Mammary epithelial cell (primary cell): ENCODE results near the gene BATF.

Source experiments
- EZH2 ChIP-seq: IDR thresholded peaks from 2 replicates; pipeline ENCODE4 v1.6.1; 2012; ENCODE audit warnings: low read length, inconsistent platforms, borderline replicate concordance
- TF ChIP-seq, protein P1 (sequence below), 2 donors: IDR thresholded peaks in 1 of 2; conservative IDR thresholded peaks in 1 of 2; 2 replicates each; pipeline ENCODE4 v1.5.1; 2011 to 2012; ENCODE audit warnings: inconsistent platforms in 2 of 2, low read length in 2 of 2, mild to moderate bottlenecking in 2 of 2, control low read depth in 1 of 2, low read depth in 1 of 2; ENCODE audit not compliant: insufficient read depth in 1 of 2; ENCODE audit errors: extremely low read depth in 1 of 2

DNA sequence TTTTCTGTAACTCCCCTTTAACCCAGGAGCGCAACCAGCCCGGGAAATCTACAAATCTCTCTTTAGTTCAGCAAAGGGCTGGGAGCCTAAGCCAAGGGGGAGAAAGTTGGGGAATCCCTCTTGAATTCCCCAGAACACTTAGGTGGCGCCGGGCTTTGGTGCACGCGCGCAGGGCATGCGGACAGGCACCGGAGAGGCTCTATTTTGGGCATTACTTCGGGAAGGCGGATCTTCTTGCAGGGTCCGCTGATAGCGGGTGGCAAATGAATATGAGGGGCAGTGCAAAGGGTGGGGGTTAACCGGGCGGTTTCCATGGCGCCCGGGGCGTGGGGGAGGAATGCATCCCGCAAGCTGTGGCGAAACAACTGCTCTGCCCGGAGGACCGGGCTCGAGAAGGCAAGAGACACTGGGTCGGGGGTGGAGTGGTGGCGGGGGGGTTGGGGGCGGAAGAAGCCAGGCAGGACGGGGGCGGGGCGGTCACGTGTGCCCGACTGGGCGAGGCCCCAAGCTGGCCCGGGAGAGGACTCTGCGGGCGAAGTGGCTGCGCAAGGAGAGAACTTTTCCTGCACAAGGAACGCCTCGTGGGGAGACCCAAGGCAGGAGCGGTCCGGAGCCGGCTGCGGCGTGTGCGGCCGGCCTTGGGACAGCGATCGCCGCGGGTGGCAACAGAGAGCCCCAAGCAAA is 56.0 kb downstream of the BATF start, which contains the start of gene FLVCR2:
- TF ChIP-seq, protein P1, sequence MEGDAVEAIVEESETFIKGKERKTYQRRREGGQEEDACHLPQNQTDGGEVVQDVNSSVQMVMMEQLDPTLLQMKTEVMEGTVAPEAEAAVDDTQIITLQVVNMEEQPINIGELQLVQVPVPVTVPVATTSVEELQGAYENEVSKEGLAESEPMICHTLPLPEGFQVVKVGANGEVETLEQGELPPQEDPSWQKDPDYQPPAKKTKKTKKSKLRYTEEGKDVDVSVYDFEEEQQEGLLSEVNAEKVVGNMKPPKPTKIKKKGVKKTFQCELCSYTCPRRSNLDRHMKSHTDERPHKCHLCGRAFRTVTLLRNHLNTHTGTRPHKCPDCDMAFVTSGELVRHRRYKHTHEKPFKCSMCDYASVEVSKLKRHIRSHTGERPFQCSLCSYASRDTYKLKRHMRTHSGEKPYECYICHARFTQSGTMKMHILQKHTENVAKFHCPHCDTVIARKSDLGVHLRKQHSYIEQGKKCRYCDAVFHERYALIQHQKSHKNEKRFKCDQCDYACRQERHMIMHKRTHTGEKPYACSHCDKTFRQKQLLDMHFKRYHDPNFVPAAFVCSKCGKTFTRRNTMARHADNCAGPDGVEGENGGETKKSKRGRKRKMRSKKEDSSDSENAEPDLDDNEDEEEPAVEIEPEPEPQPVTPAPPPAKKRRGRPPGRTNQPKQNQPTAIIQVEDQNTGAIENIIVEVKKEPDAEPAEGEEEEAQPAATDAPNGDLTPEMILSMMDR (conservative IDR thresholded peaks at IDR 0.05 in 1 of 2, IDR thresholded peaks at IDR 0.05 in 1 of 2; ENCODE audit: extremely low read depth in 1 of 2, insufficient read depth in 1 of 2, low read depth in 1 of 2, low read length in 2 of 2) = no peak
- TF ChIP-seq EZH2 = no peak
